AG20443 (cell line): ENCODE data around the gene MAPT.
"Not testable (repeated sequence)": the region's sequence is repeated elsewhere in the genome, so short reads cannot be mapped to it uniquely, and the experiment has no call there.

Experiments used
- DNase-seq: peaks from one replicate; pipeline ENCODE4 v3.0.0; 2012; ENCODE audit warnings: low spot score, mixed read lengths

MAPT gene

DNA sequence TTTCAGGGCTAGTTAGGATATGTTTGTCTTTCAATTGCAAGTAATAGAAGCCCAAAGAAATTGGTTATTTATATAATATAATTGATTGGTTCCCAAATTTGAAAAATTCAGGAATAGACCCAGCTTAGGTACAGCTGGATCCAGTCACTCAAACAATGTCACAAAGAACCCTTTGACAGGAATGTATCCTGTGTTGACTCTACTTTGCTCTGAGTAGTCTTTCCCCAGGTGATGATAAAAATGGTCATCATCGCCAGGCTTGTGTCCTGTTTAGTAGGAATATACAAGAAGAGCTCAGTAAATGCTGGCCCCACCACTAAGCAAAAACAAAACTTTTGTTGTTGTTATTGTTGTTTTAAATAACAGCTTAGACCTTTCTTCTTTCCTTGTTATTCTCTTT is 35.0 kb downstream of the MAPT start:
- no peak for DNase-seq

DNA sequence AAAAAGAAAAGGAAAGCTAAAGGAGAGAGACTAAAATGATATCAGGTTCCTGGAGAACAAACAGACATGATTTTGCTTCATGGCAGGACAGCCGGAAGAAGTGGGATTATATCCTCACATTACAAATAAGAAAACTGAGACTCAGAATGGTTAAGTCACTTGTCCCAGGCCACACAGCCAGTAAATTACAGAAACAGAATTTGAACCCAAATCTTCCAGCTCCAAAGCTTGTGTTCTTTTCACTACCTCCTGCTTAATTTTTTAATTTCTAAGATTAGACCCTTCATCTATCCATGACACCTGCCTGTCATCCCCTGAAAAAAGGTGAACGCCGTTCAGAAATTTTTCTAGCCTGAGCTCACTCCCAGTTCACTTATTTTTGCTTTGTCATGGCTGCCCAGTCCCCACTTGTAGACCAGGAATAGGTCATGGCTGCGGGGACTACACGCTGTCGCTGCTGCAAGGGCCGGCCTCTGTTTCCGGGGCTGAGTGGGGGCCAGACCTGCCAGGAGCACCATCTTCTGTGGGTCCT is 36.1 kb downstream of the MAPT start:
- DNase-seq = no peak

DNA sequence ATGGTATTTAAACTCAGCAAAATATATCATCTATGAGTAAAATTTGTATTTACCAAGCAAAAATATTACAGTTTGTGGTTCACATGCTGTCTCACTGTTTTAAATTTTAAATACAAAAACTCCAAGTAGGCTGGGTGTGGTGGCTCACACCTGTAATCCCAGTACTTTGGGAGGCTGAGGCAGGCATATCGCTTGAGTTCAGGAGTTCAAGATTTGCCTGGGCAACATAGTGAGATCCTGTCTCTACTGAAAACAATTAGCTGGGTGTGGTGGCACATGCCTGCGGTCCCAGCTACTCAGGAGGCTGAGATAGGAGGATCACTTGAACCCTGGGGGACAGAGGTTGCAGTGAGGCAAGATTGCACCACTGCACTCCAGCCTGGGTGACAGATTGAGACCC is 37.3 kb downstream of the MAPT start:
- DNase-seq = no peak

DNA sequence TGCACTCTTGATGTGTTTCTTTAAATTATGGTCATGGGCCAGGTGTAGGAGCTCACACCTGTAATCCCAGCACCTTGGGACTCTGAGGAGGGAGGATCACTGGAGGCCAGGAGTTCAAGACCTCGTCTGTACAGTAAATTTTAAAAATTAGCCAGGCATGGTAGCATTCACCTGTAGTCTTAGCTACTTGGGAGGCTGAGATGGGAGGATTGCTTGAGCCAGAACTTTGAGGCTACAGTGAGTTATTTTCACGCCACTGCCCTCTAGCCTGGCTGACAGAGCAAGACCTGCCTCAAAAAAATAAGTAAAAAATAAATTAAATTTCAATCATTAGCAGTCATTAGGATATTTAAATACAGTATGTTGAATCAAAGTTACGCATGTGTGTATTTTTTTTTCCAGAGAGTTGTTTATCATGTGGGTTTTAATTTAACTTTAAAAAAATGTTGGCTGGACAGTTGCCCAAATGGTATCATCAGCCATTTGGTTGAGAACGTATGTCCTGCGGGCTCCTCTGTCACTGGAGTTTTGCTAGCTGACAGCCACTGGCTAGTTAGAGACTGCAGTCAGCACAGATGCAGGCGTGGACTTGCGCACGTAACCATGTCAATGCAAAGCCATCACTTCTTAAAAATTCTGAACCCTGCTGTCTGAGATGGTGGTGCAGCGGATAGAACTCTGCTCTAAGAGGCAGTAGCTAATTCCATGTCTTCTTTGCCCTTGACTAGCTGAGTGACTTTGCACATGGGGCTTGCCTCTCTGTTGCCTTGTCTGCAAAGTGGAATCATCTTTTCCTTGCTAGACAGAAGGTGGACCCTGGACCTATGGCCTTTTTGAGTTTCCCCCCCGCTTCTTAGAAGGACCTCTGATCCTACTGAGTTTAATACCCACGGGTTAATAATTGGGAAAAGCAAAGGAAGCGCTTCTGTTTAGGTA is 40.0 kb downstream of the MAPT start:
- no peak for DNase-seq

DNA sequence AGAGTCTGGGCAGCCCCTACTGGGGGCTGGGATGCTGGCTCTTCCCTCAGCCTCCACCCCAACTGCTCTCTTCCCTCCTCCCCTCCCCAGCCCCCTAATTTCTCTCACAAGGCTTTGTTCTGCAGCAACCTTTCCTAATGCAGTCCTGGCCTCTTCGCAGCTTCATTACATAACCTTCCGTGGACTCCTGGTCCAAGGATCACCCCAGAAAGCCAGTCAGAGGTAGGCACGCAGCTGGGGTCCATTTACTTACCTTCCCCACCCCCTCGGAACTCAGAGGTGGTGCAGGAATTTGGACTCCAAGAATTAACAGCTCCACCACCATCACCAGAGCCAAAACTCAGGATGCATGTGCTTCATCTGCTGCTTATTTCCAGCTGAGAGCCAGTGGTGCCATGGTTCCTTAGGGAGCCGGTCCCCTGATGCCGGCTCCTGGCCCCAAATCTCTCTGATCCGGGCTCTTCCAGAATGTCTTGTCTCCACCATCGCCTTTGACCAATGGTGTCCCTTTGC is 40.9 kb downstream of the MAPT start:
- DNase-seq = no peak

DNA sequence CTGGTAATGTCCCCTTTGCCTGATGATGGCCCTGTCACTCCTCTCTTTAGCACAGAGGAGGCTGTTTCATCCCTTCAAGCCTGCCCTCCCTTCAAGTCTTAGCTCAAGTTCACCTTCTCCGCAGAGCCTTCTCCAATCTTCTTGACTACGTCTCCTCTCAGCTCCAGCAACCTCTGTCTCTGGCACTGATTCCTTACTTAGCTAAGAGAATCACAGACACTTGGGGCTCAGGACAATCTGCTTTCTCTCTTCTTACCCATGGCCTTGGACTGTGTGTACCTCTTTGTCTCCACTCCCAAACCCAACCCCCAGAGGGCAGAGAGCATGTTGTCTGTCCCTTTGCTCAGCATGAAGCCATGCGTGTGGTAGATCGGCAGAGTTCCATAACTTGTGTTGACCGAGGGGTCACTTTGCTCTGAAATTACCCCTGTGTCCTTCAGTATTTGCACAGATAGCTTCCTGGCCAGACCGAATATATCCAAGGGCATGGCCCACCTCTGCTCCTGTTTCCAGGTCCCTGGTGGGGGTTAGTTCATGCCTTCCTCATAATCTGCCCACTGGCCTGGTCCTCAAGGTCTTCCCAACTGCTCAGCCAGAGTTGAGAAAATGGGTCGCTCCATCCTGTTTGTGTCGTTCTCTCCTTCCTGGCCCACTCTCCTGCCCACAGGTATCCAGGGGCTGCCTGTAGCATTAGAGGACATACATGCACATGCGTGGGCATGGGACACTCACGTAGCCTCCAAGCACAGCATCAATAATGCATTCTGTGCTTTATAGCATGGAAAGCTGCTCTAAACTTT is 41.6 kb downstream of the MAPT start:
- DNase-seq = no peak

DNA sequence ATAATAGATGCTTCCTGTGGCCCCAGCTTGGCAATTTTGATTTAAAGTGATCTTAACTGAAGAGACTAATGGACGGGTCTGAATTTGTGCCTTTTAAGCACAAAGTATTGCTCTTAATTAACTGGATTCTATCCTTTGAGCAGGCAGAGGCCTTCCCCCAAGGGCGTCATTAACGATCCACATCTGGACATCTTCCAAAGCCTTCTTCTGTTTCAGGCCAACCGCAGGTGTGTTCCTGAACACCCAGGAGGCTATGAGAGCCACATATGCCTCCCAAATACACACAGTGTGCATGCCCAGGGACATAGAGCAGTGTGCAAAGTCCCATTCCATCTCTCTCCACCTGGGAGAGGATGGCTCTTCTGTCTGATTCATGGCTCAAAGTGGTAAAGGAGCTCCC is 42.3 kb downstream of the MAPT start:
- DNase-seq = no peak

DNA sequence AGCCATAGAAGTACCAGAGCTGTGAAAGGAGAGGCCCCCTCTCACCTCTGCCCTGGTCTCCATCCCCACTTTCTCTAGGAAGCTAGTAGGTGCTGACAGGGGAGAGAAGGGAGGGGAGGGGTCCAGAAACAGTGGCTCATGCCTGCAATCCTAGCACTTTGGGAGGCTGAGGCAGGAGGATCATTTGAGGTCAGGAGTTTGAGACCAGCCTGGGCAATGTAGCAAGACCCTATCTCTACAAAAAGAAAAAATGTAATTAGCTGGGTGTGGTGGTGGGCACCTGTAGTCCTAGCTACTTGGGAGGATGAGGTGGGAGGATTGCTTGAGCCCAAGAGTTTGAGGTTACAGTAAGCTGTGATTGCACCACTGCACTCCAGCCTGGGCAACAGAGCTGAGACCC is 42.8 kb downstream of the MAPT start:
- not testable (repeated sequence) for DNase-seq

DNA sequence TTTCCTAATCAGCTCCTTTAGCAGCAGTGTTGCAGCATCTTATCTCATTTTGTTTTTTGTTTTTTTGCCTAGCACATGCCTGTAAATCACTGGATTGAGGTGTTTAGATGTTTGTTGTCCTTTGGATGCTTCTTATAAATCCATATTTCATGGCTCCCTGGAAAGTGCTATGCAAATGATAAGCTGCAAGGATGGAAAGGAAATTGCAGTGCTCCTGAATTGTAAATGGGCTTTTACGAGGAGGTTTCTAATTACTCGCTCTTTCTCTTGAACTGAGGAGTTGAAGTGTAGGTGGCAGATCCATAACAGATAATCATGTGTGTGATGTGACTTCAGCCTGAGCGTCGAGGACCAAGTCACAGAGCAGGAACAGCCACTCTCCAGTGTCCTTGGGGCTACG is 45.0 kb downstream of the MAPT start:
- no peak for DNase-seq

DNA sequence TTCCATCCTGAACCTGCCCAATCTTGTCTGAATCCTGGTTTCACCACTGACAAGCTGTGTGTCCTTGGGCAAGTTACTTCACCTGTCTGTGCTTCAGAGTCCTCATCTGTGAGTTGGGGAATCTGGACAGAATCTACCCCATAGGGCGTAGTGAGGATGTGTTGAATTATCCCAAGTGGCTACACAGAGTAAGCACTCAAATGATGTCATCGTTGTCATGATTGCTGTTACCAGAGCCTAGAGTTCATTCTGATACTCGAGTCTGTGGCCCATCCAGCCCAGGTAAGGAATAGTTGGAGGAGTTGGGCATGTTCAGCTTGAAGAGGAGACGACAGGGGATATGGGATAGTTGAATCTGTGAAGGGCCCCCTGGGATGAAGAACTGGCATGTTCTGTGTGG is 45.9 kb downstream of the MAPT start:
- no peak for DNase-seq

DNA sequence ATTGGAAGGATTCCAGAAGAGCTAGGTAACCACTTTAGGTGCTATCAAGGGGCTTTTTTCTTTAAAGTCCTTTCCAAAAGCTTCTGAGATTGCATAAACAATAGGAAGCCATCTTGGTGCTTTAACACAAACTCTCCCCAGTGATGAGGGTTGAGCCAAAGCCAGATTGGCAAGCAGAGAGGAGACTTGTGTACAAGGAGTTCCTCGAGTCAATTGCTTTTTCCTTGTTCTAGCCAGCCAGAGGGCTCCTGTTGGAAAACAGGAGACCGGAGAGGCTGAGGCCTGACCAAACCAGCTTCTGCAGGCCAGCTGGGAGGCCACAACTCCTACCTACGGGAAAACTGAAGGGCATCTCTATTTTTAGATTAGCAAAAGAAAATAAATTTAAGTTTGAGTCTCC is 46.5 kb downstream of the MAPT start:
- no peak for DNase-seq

DNA sequence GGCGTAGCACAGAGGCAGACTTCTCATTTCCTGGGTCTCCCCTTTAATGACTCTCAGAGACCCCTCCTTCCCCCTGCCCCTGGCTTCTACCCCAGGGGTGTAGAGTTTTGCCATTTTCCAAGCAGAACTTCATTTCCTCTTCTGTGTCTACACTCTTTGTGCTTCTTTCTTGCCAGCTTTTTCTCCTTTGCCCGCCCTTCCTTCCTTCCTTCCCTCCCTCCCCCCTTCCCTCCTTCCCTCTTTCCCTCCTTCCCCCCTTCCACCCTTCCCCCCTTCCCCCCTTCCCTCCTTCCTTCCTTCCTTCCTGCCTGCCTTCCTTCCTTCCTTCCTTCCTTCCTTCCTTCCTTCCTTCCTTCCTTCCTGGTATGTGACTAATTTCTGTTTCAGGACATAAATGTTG is 47.0 kb downstream of the MAPT start:
- no peak for DNase-seq

DNA sequence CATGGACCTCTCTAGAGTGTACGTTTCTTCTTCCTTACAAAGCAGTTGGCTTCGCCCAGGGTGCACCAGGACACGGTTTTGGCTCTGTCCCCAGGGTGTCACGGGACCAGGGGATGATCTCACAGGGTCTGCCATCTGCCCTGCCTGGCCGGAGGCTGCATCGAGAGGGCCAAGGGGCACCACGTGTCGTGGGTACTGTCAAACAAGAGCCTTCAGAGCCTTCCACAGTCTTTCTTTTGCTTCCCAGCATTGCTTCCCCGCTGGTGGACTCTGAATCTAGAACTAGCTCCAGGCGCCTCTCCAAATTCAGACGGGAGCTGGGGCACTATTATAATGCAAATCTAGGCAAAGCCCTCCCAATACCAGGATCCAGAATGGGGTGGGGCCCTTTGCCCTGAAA is 47.9 kb downstream of the MAPT start:
- peak; percentile 56 for DNase-seq

DNA sequence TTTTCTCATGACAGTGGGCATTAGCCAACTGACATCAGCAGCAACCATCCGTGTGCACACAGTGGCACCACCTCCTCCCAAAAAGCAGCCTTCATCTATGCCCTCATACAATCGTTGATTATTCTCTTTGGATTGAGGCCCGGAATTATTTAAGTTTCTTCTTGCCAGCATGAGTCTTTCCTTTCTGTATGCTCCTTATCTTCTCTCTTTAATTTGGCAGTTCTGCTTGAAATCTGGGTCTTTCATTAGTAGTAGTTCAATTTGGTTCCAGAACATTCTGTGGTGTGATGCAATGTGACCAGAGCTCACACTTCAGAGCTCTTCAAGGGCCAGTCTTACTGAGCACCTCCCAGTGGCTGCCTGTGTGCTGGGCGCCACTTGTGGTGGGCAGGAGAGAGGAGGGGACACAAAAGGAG is 52.5 kb downstream of the MAPT start:
- no peak for DNase-seq

DNA sequence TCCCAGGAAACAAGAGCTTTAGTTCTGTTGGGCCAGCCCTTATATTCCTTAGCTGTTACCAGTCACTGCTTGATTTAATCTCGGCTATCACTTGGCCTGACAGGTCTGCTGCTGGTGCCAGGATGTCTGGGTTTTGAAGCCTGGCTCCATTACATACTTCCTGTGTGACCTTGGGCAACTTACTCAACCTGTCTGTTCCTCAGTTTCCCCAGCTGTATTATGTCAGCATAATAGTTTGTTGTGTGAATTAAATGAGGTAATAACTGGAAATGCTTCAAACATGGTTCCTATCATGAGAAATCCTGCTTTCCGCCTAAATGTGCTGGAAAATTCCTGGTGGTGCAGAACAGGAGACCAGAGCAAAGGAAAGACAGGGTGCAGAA is 54.1 kb downstream of the MAPT start:
- DNase-seq = no peak

DNA sequence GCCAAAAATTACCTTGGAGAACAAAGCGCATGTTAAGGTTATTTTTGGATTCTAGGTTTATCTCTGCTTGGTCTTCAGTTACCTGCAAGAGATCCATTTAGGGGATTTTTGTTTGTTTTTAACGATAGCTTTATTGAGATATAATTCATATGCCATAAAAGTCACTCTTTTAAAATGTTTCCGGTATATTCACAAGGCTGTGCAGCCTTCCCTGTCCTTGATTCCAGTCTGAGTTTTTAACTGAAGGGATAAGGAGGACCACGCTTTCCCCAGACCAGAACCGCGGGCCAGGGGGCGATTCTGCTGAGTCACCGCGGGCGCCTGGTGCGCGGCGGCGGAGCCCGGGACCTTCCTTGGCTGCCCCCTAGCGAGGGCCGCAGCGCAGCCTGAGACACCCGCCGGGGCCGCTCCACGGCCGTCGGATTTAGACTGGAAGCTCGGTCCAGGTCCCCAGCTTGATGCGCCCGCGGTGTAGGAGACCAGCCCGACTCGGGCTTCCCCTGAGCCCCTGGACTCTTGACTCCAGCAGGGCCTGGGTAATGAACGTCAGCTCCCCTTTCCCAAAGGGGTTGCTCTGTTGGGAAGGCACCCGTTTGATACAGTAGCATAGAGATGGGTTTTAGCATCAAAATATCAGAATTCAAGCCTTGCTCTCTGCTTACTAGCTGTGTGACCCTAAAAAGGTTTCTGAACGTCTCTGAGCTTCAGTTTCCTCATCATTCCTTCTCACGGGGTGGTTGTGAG is 54.7 kb downstream of the MAPT start:
- DNase-seq = peak; percentile 96

DNA sequence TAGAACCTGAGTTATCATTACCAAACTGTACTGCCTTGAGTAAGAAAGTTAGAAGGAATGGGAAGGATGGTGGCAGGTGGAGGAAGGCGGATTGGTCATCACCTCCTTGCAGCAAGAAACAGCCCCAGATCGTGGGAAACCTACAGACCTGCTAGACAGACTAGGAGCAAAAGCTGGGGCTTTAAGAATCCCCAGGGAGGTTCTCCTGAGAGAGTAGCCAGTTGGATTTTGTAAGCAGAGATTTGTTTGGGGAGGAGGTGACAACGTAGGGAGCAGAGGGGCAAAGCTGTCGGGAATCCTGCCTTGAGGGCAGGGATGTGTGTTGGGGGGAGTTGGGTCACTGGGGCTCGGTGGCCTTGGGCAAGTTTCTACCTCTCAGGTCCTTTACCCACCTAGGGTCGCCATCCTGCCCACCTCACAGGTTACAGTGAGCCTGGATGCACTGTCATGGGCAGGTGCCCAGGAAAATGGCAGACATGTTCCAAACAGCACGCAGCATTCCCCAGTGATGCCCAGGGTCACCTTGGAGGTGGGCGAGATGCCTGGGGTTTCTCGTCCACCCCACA is 55.5 kb downstream of the MAPT start:
- DNase-seq = no peak

DNA sequence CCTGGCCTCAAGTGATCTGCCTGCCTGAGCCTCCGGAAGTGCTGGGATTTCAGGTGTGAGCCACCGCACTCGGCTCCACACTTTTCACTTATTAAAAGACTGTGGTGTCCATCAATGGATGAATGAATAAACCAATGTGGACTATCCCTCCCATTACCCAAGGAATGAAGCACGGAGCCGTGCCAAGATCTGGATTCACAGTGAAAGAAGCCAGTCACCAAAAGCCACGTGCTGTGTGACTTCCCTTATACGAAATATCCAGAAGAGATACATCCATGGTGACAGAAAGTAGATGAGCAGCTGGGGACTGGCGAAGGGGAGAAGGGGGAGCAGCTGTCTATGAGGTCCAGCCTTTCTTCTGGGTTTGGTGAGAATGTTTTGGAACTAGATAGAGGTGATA is 56.5 kb downstream of the MAPT start:
- no peak for DNase-seq

DNA sequence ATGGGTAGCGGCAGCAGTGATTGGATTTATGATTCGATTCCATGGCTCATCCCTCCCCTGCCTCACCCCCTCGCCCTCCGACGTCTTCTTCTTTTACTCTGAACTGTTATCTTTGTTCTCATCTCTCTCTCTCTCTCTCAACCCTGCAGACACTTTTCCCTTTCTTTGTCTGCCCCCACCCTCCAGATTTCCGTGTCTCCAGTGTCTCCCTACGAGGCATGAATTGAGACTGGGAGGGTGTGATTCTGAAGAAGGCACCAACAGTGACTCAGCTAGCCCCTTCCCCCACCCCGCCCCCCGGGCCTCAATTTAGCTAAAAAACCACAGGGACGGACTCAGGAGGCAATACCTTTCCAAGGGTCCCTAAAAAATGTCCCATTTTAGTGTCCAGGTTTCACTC is 57.0 kb downstream of the MAPT start:
- DNase-seq = no peak

DNA sequence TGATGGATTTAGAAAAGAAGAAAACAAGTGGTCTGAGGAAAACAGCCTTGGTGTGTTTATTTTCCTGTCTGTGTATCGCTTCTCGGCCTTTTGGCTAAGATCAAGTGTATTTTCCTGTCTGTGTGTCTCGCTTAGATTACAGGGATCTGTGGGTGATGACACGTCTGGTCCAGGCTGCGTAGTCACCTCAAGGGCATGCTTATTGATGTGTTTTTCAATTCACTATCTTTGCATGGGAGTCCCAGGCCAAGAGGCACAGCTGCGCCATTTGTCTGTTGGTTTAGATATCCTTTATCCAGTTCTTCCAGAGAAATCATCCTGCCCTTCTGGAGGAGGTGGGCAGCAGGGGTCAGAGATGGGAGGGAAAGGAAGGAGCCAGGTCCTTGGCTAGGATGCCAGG is 57.6 kb downstream of the MAPT start:
- no peak for DNase-seq

DNA sequence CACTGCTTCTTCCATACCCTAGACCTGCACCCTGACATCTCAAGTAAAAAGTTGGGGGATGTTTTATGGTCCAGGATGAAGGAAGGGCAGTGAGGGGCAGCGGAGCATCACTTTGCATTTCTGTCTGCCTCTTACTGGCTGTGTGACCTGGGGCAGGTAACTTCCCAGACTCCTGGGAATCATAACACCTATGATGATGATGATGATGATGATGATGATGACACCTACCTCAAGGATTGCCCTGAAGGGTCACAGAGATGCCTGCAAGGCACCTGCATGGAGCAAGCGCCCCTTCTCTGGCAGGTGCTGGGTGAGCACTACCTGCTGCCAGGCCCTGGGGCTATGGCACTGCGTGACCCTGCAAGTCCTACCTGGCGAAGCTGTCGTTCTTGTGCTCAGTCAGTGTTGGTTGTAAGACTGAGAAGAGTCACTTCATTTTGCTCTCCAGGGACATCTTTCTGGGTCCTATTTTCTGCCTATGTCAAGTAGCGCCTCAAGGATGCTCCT is 58.5 kb downstream of the MAPT start:
- DNase-seq = no peak

DNA sequence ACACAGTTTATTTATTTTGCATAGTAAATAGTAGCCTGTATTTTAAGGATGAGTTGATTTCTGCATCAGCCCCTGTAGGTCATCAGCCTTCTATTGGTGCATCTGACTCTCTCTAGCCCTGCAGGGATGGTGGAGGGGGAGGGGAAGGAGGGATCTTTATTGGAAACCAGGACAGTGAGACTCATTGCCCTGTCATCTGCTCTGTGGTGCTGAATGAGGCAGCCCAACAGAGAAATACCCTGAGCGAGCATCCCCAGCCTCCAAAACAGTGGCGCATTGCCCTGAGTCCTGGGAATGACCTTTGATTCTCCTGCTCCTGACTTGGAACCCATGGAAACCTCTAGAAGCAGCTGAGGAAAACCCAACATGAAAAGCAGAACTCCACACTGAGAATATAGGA is 59.2 kb downstream of the MAPT start:
- DNase-seq = no peak
